NB4 (cell line): ENCODE results near the gene GALK1.

Experiments
- DNase-seq: peaks from one replicate; pipeline ENCODE4 v3.0.0; 2010; ENCODE audit warnings: low read depth
- H3K4me3 ChIP-seq: one replicate; pipeline ENCODE4 v1.5.1; 2011; ENCODE audit warnings: mild to moderate bottlenecking, low read depth, low read length, moderate library complexity
- CTCF ChIP-seq: IDR thresholded peaks from one replicate; pipeline ENCODE4 v1.5.1; 2012; ENCODE audit warnings: low read depth, low read length
- MAX ChIP-seq: IDR thresholded peaks from 2 replicates; pipeline ENCODE4 v1.6.1; 2011; ENCODE audit warnings: low read depth, low read length
- MYC ChIP-seq: IDR thresholded peaks from 2 replicates; pipeline ENCODE4 v1.6.1; 2011; ENCODE audit warnings: low read depth, low read length
- POLR2A ChIP-seq: IDR thresholded peaks from 2 replicates; pipeline ENCODE4 v1.6.1; 2011; ENCODE audit warnings: mild to moderate bottlenecking; ENCODE audit not compliant: insufficient read length; ENCODE audit errors: extremely low read depth

GALK1 gene

GRCh38 chr17:75721463-75722011 is 43.5 kb downstream of the GALK1 start:
- no peak overlapping the region for H3K4me3 ChIP-seq

GRCh38 chr17:75720656-75721462 is 44.1 kb downstream of the GALK1 start, which contains the start of gene ITGB4:
Gene ITGB4, plus strand, starts transcription at chr17:75721459. Its CDS starts 3,245 bp downstream, at chr17:75724704.
- H3K4me3 ChIP-seq: no peak within 1 kb of the TSS
- TF ChIP-seq CTCF (no peak), POLR2A (no peak), MAX (no peak)
- peak; percentile 48 for DNase-seq

More at GRCh38 chr17:75721463-75722011, 43.5 kb downstream of the GALK1 start:
- TF ChIP-seq CTCF: no peak
- TF ChIP-seq MAX: no peak
- TF ChIP-seq POLR2A: no peak
- no peak for TF ChIP-seq MYC
- DNase-seq: no peak

GRCh38 chr17:75719732-75720131 is 45.3 kb downstream of the GALK1 start:
- no peak for TF ChIP-seq MAX
- TF ChIP-seq MYC: no peak
- no peak for TF ChIP-seq CTCF
- TF ChIP-seq POLR2A: no peak
- H3K4me3 ChIP-seq: no peak overlapping the region
- no peak for DNase-seq

GRCh38 chr17:75712446-75712845 is 52.5 kb downstream of the GALK1 start:
- no peak for TF ChIP-seq POLR2A
- TF ChIP-seq CTCF: no peak
- no peak for TF ChIP-seq MYC
- no peak for TF ChIP-seq MAX
- H3K4me3 ChIP-seq: no peak overlapping the region
- peak; percentile 28 for DNase-seq
